ENCODE measurements around the gene NOP16.

GRCh38 chr5:176410486-176411180, 22.2 kb upstream of the NOP16 start:
- TF ChIP-seq CTCF (IDR thresholded peaks at IDR 0.05; ENCODE audit: low read length) (peak; percentile 47), EZH2phosphoT487 (IDR thresholded peaks at IDR 0.05; ENCODE audit: low read length) (no peak)

All from MM.1S (cell line).